Activated CD8-positive, alpha-beta memory T cell treated with anti-CD3 and anti-CD28 coated beads, Interleukin-2, amount 10 ng/mL, durations not matched to agents 7 days and 5 days (primary cell): ENCODE measurements around the gene HRH2. TPM values are rescaled to one million over a fixed set of nuclear protein-coding genes. Genes with fewer than 3 reads are reported as not detected.
A peak's percentile ranks its signal among the peaks of the same experiment; 100 is the strongest.
"Not testable (repeated sequence)": the region's sequence is repeated elsewhere in the genome, so short reads cannot be mapped to it uniquely, and the experiment has no call there.

ENCODE experiments used
- ATAC-seq: fragments of 150-1000 bp; cut with Tn5 transposase; one replicate; pipeline ENCODE4 v1.10.0; 2021; ENCODE audit warnings: moderate library complexity
- CTCF ChIA-PET: fragments of 350-600 bp; sonication (Branson Sonifier 250); formaldehyde crosslinking; loops from one replicate; lab custom pipeline; 2021; ENCODE audit warnings: antibody characterized with exemption; lab: Charles Lee
- DNase-seq: peaks from one replicate; pipeline ENCODE4 v3.0.0-alpha.2; 2020
- H3K27ac Mint-ChIP-seq: one replicate; pipeline ENCODE4 v1.8.0; 2021; ENCODE audit warnings: mild to moderate bottlenecking, mixed read lengths
- H3K27me3 Mint-ChIP-seq: one replicate; pipeline ENCODE4 v1.8.0; 2021; ENCODE audit warnings: mixed read lengths
- H3K36me3 Mint-ChIP-seq: one replicate; pipeline ENCODE4 v1.8.0; 2021; ENCODE audit warnings: mild to moderate bottlenecking, mixed read lengths
- H3K4me1 Mint-ChIP-seq: one replicate; pipeline ENCODE4 v1.8.0; 2021; ENCODE audit warnings: mixed read lengths
- H3K4me3 Mint-ChIP-seq: one replicate; pipeline ENCODE4 v1.8.0; 2021; ENCODE audit warnings: mild to moderate bottlenecking, moderate library complexity, mixed read lengths
- H3K9me3 Mint-ChIP-seq: one replicate; pipeline ENCODE4 v1.8.0; 2022; ENCODE audit warnings: low read depth, mixed read lengths
- total RNA-seq, 2 experiments: library from RNA; stranded (reverse); gene quantifications; one replicate each; pipeline ENCODE4 v1.2.3, GENCODE V29; 2021

Gene HRH2
- total RNA-seq, 2 experiments from 2014 or later = 6.8 to 21.4 TPM

DNA sequence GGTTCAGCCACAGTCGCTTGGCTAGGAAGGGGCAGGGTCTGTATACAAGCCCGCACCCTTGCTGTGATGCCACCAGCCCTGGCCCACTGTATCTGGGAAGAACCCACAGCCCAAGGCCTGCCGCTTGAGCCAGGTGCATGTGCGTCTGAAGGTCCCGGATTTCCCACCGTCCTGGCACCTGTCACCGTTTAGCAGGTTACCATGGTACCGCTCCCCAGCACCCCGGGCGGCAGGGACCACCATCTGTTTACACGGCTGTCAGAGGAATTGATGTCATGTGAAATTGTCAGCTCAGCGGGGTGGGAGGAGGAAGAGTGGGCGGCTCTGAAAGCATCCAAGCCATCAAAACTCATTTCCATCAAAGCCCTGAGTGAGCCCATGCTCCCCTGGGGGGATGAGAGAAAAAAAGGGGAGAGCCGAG is 92.7 kb downstream of the HRH2 start:
- ATAC-seq (no peak), DNase-seq (peak; percentile 12)
- no peak overlapping the region for H3K4me3 Mint-ChIP-seq
- no peak overlapping the region for H3K27ac Mint-ChIP-seq
- H3K4me1 Mint-ChIP-seq = peaks cover 4% of the 10 kb centered on the region
- peaks cover 43% of the 10 kb centered on the region for H3K27me3 Mint-ChIP-seq
- CTCF ChIA-PET = interaction anchor here (0.9 kb wide), 1 partner anchor 21 kb away, joined by 3 read pairs; no protein-coding TSS in a partner anchor
- no peaks in the 10 kb centered on the region for H3K9me3 Mint-ChIP-seq
- no peaks in the 10 kb centered on the region for H3K36me3 Mint-ChIP-seq

DNA sequence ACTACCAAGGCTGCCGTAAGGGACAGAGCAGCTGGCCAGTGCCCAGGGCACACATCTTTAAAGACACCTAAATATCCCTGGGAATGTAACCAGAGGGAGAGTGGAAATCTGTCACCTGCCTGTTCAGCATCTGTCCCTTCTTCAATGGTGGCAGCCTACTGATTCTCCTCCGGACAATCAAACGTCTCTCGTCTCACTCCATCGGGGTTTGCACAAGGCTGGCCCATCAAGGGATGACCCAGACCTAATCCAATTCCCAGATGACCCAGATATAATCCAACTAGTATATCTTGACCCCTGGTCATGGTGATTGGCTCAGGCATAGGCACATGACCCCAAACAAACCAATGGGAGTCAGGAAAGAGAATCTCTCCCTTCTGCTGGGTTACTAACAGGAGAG is 93.5 kb downstream of the HRH2 start:
- Mint-ChIP-seq H3K27me3 (peaks cover 44% of the 10 kb centered on the region), H3K9me3 (no peaks in the 10 kb centered on the region)

DNA sequence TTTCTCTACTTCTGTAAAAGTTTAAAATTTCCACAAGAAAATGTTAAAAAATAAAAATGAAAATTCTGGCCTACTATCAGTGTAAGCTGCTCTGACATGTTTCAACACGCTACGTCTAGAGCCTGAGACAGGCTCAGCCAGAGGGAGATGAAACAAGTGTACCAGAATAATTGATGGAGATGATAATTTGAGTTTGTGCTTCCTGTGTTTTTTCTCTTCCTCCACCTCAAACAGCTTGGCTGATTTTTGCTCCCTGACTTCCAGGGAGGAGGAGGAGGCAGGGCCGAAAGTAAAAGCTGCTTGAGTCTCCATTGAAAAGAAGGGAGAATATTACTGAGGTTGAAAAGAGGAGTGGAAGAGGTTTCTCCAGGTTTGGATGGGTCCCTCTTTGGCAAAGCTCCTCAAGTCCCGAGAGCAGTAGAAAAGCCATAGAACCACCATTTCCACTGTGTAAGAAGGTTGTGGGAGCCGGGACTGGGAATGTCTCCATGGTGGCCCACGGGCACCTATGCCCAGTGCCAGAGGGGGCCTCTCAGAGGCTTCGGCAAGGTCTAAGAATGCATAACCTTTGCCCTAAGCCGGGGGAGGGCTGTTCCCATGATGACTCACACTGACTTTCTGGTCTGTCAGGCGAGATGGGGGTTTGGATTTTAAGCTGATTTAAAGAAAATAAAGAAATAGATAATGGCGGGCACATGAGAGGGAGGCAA is 95.1 kb downstream of the HRH2 start:
- H3K36me3 Mint-ChIP-seq = no peaks in the 10 kb centered on the region
- H3K27ac Mint-ChIP-seq = no peak overlapping the region
- H3K27me3 Mint-ChIP-seq = peaks cover 46% of the 10 kb centered on the region
- no peaks in the 10 kb centered on the region for H3K4me1 Mint-ChIP-seq
- no peak overlapping the region for H3K4me3 Mint-ChIP-seq
- ATAC-seq (no peak), DNase-seq (peak; percentile 7)
- no peaks in the 10 kb centered on the region for H3K9me3 Mint-ChIP-seq
- CTCF ChIA-PET = interaction anchor here (1.0 kb wide), 1 partner anchor 23 kb away, joined by 3 read pairs; no protein-coding TSS in a partner anchor

More for the DNA sequence above, 93.5 kb downstream of the HRH2 start:
- no peak for DNase-seq
- Mint-ChIP-seq H3K4me3 (no peak overlapping the region), H3K27ac (no peak overlapping the region), H3K4me1 (peaks cover 4% of the 10 kb centered on the region), H3K36me3 (no peaks in the 10 kb centered on the region)
- no peak for ATAC-seq
- CTCF ChIA-PET = no interaction called here

DNA sequence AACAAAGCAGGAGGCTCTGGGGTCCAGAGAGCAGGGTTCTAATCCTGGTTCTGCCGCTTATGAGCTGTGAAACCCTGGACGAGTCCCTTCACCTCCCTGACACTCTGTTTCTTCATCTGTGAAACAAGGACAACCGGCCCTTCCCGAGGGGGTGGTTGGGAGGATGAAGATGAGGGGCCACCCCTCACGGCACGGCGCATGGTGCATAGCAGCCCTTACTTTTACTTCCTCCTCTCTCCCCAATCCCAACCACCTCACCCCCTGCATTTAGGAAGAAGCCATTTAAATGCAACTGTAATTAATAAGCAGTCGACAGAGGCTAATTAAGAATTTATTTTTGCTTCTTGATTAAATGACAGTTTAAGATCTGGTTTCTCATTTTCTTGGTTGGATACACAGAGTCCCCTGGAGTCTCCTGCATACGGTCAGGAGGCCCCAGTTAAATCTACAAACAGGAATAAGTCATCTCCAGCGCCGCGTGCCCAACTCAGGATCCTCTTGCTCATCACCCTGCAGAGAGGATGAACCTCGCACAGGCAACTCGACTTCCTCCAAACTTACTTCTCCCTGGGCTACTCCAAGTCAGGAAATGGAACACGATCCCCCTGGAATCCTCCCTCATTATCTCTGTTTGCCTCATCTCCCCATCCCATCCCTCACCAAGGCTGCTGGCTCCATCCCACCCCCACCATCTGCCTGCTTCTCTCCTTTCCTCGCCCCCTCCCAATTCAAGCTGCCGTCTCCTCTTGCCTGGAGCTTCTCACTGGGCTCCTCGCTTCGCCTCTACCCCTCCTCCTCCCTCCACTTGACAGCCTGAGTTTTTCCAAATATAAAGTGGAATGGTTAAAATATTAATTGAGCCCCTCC is 95.9 kb downstream of the HRH2 start:
- Mint-ChIP-seq H3K9me3 (no peaks in the 10 kb centered on the region), H3K4me3 (no peak overlapping the region), H3K4me1 (no peaks in the 10 kb centered on the region), H3K27ac (no peak overlapping the region), H3K27me3 (peaks cover 46% of the 10 kb centered on the region), H3K36me3 (no peaks in the 10 kb centered on the region)
- ATAC-seq (no peak), DNase-seq (peak; percentile 30)
- CTCF ChIA-PET = no interaction called here

DNA sequence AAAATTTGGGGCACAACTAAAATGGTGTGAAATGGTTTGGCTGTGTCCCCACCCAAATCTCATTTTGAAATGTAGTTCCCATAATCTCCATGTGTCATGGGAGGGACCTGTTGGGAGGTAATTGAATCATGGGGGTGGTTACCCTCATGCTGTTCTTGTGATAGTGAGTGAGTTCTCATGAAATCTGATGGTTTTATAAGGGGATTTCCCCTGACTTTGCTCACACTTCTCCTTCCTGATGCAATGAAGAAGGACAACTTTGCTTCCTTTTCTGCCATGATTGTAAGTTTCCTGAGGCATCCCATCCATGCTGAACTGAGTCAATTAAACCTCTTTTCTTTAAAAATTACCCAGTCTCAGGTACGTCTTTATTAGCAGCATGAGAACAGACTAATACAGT is 102.1 kb downstream of the HRH2 start:
- H3K4me3 Mint-ChIP-seq, ATAC-seq, H3K36me3 Mint-ChIP-seq, CTCF ChIA-PET, DNase-seq, H3K27ac Mint-ChIP-seq, H3K9me3 Mint-ChIP-seq, H3K4me1 Mint-ChIP-seq: not testable (repeated sequence)
- H3K27me3 Mint-ChIP-seq = peaks cover 45% of the 10 kb centered on the region

Other genes starting within 250 kb of the HRH2 start
- not detected for gene DRD1, start 213.9 kb upstream of the HRH2 start, total RNA-seq
- gene SFXN1, start 179.5 kb upstream of the HRH2 start, total RNA-seq = 100 to 1,000 TPM; 174 to 230 TPM
- gene CPLX2, start 213.5 kb downstream of the HRH2 start, total RNA-seq = not detected